HepG2 (cell line): ENCODE data around the gene SEC14L5. TPM values are rescaled to one million over a fixed set of nuclear protein-coding genes. Genes with fewer than 3 reads are reported as not detected.
A peak's percentile ranks its signal among the peaks of the same experiment; 100 is the strongest.

Experiments used
- ATAC-seq: fragments of 200-7000 bp; cut with Tn5 transposase; 3 replicates; pipeline ENCODE4 v1.9.1; 2020; ENCODE audit warnings: mild to moderate bottlenecking, moderate library complexity
- BruUV-seq: library from RNA; stranded (reverse); fragments of 400-500 nt; replicated peaks from 2 replicates; lab custom pipeline; 2021; lab: Mats Ljungman, UMichigan
- CTCF ChIA-PET: fragments of 300-600 bp; formaldehyde crosslinking; extraction: SDS; loops from one replicate; lab custom pipeline; 2021; ENCODE audit warnings: low total read pairs, inconsistent platforms, low intra/inter-chr PET ratio; lab: Yijun Ruan, JAX
- POLR2A ChIA-PET: fragments of 350-600 bp; sonication (Branson Sonifier 250); formaldehyde crosslinking; loops from one replicate; lab custom pipeline; 2020; ENCODE audit warnings: antibody characterized with exemption, inconsistent platforms; lab: Yijun Ruan, JAX
- DNase-seq: peaks from one replicate; pipeline ENCODE4 v3.0.0-alpha.2; 2015; ENCODE audit warnings: low spot score
- FAIRE-seq: peaks from 3 replicates; lab custom pipeline; 2011; peaks lifted over from hg19 to GRCh38; lab: Jason Lieb, UNC
- H2AFZ ChIP-seq: one replicate; pipeline ENCODE4 v1.6.1; 2011; ENCODE audit warnings: low read length, inconsistent platforms
- H3K27ac ChIP-seq: fragments of 300-600 bp; 3 replicates; pipeline ENCODE4 v1.8.0; 2011; ENCODE audit warnings: mixed run types, mild to moderate bottlenecking, mixed read lengths, low read length, inconsistent platforms; ENCODE audit not compliant: insufficient read depth; ENCODE audit errors: extremely low read length
- H3K27me3 ChIP-seq, 2 experiments: fragments of 200-600 bp in 1 of 2; 2 replicates in 1 of 2; 3 replicates in 1 of 2; pipeline versions ENCODE4 v1.6.0 to v1.8.0; 2011; ENCODE audit warnings: low read length in 2 of 2, mild to moderate bottlenecking in 2 of 2, moderate library complexity in 2 of 2, inconsistent platforms in 1 of 2; ENCODE audit not compliant: insufficient read depth in 2 of 2, control insufficient read depth in 1 of 2
- H3K36me3 ChIP-seq, 2 experiments: fragments of 200-600 bp in 1 of 2; replicated peaks in 1 of 2; 2 replicates in 1 of 2; 3 replicates in 1 of 2; pipeline versions ENCODE4 v1.5.1 to v1.8.0; 2011; ENCODE audit warnings: low read length in 2 of 2, inconsistent platforms in 1 of 2; ENCODE audit not compliant: insufficient read depth in 2 of 2, control insufficient read depth in 1 of 2
- H3K4me1 ChIP-seq: 2 replicates; pipeline ENCODE4 v1.5.1; 2012; ENCODE audit warnings: low read length, inconsistent platforms; ENCODE audit not compliant: insufficient read depth
- H3K4me2 ChIP-seq: 2 replicates; pipeline ENCODE4 v1.6.0; 2011; ENCODE audit warnings: low read depth, low read length, inconsistent platforms
- H3K4me3 ChIP-seq, 3 experiments: fragments of 200-600 bp in 1 of 3; sonication (generic), shearing (Covaris generic) in 1 of 3; replicated peaks in 1 of 3; 2 replicates each; pipeline ENCODE4 v1.5.1; 2011 to 2016; ENCODE audit warnings: low read length in 3 of 3, inconsistent platforms in 2 of 3, low read depth in 2 of 3, mild to moderate bottlenecking in 2 of 3, control low read depth in 1 of 3, mixed read lengths in 1 of 3; ENCODE audit not compliant: insufficient read depth in 1 of 3
- H3K79me2 ChIP-seq: one replicate; pipeline ENCODE4 v1.6.1; 2011; ENCODE audit warnings: low read length, inconsistent platforms; ENCODE audit not compliant: insufficient read depth
- H3K9ac ChIP-seq: 2 replicates; pipeline ENCODE4 v1.6.0; 2011; ENCODE audit warnings: mild to moderate bottlenecking, low read depth, low read length, inconsistent platforms; ENCODE audit not compliant: insufficient read depth
- H3K9me3 ChIP-seq: 2 replicates; pipeline ENCODE4 v1.5.1; 2012; ENCODE audit warnings: mild to moderate bottlenecking, low read length
- H4K20me1 ChIP-seq: 2 replicates; pipeline ENCODE4 v1.6.0; 2011; ENCODE audit warnings: inconsistent platforms, mild to moderate bottlenecking, low read length, moderate library complexity; ENCODE audit not compliant: insufficient read depth
- DMAP1 ChIP-seq: IDR thresholded peaks from 2 replicates; pipeline ENCODE4 v1.6.1; 2016
- ESRRA ChIP-seq: sonication (generic); formaldehyde crosslinking; IDR thresholded peaks from 2 replicates; pipeline ENCODE4 v1.5.1; 2020; ENCODE audit warnings: mild to moderate bottlenecking, low read depth, missing genetic modification reagents
- GFI1 ChIP-seq: sonication (generic); formaldehyde crosslinking; IDR thresholded peaks from 2 replicates; pipeline ENCODE4 v1.5.0; 2020; ENCODE audit warnings: missing genetic modification reagents, mild to moderate bottlenecking, borderline replicate concordance
- HCFC1 ChIP-seq: fragments of 150-350 bp; IDR thresholded peaks from 2 replicates; pipeline ENCODE4 v1.6.1; 2014; ENCODE audit warnings: low read depth, low read length
- HNF4A ChIP-seq: sonication (generic); formaldehyde crosslinking; IDR thresholded peaks from 2 replicates; pipeline ENCODE4 v1.4.0; 2020; ENCODE audit warnings: missing genetic modification reagents
- MLLT10 ChIP-seq: sonication (generic); formaldehyde crosslinking; IDR thresholded peaks from 2 replicates; pipeline ENCODE4 v1.4.0; 2020; ENCODE audit warnings: missing genetic modification reagents
- NR2C2 ChIP-seq: sonication (generic); formaldehyde crosslinking; IDR thresholded peaks from 2 replicates; pipeline ENCODE4 v1.4.0; 2020; ENCODE audit warnings: missing genetic modification reagents, mild to moderate bottlenecking, moderate library complexity, borderline replicate concordance
- NR2F1 ChIP-seq, 2 experiments: fragments of 450-650 bp in 1 of 2; formaldehyde crosslinking in 1 of 2; IDR thresholded peaks; 2 replicates each; pipeline versions ENCODE4 v1.5.0 to v1.6.1; 2016 to 2020; ENCODE audit warnings: mild to moderate bottlenecking in 1 of 2, missing compliant biosample characterization in 1 of 2, missing genetic modification reagents in 1 of 2, moderate library complexity in 1 of 2
- PHF21A ChIP-seq: sonication (generic); formaldehyde crosslinking; IDR thresholded peaks from 2 replicates; pipeline ENCODE4 v1.5.0; 2020; ENCODE audit warnings: mild to moderate bottlenecking, missing genetic modification reagents
- RARA ChIP-seq: IDR thresholded peaks from 2 replicates; pipeline ENCODE4 v1.6.1; 2016; ENCODE audit warnings: missing genetic modification reagents, missing compliant biosample characterization
- SIN3A ChIP-seq: IDR thresholded peaks from 2 replicates; pipeline ENCODE4 v1.6.1; 2011; ENCODE audit warnings: low read depth, mild to moderate bottlenecking, control low read depth, low read length, borderline replicate concordance
- SIX4 ChIP-seq: sonication (generic); formaldehyde crosslinking; IDR thresholded peaks from 2 replicates; pipeline ENCODE4 v1.4.0; 2020; ENCODE audit warnings: missing genetic modification reagents
- SMC3 ChIP-seq: IDR thresholded peaks from 2 replicates; pipeline ENCODE4 v1.6.1; 2011; ENCODE audit warnings: low read length, improper control_type of control experiment
- TRIM24 ChIP-seq: sonication (generic); formaldehyde crosslinking; IDR thresholded peaks from 2 replicates; pipeline ENCODE4 v1.8.0; 2022; ENCODE audit warnings: mild to moderate bottlenecking, missing genetic modification reagents
- ZNF101 ChIP-seq: sonication (generic); formaldehyde crosslinking; IDR thresholded peaks from 2 replicates; pipeline ENCODE4 v1.4.0; 2020; ENCODE audit warnings: mild to moderate bottlenecking, low read depth, missing genetic modification reagents, borderline replicate concordance
- ZNF180 ChIP-seq: sonication (generic); formaldehyde crosslinking; IDR thresholded peaks from 2 replicates; pipeline ENCODE4 v1.4.0; 2020; ENCODE audit warnings: low read depth, missing genetic modification reagents, borderline replicate concordance
- ZNF264 ChIP-seq: sonication (generic); formaldehyde crosslinking; IDR thresholded peaks from 2 replicates; pipeline ENCODE4 v1.4.0; 2020; ENCODE audit warnings: missing genetic modification reagents
- ZNF446 ChIP-seq: sonication (generic); formaldehyde crosslinking; IDR thresholded peaks from 2 replicates; pipeline ENCODE4 v1.5.0; 2020; ENCODE audit warnings: mild to moderate bottlenecking, missing genetic modification reagents
- ZNF556 ChIP-seq: sonication (generic); formaldehyde crosslinking; IDR thresholded peaks from 2 replicates; pipeline ENCODE4 v1.4.0; 2020; ENCODE audit warnings: mild to moderate bottlenecking, missing genetic modification reagents, borderline replicate concordance
- ZNF564 ChIP-seq: sonication (generic); formaldehyde crosslinking; IDR thresholded peaks from 2 replicates; pipeline ENCODE4 v1.8.1; 2023; ENCODE audit warnings: mild to moderate bottlenecking, missing genetic modification reagents
- ZNF572 ChIP-seq: sonication (generic); formaldehyde crosslinking; IDR thresholded peaks from 2 replicates; pipeline ENCODE4 v1.5.1; 2020; ENCODE audit warnings: mild to moderate bottlenecking, missing genetic modification reagents
- ZNF577 ChIP-seq: sonication (generic); formaldehyde crosslinking; IDR thresholded peaks from 2 replicates; pipeline ENCODE4 v1.4.0; 2020; ENCODE audit warnings: mild to moderate bottlenecking, low read depth, missing genetic modification reagents, borderline replicate concordance
- ZNF768 ChIP-seq: sonication (generic); formaldehyde crosslinking; IDR thresholded peaks from 2 replicates; pipeline ENCODE4 v1.4.0; 2020; ENCODE audit warnings: missing genetic modification reagents
- ZNF776 ChIP-seq: sonication (generic); formaldehyde crosslinking; IDR thresholded peaks from 2 replicates; pipeline ENCODE4 v1.4.0; 2020; ENCODE audit warnings: mild to moderate bottlenecking, missing genetic modification reagents
- ZNF788 ChIP-seq: sonication (generic); formaldehyde crosslinking; IDR thresholded peaks from 2 replicates; pipeline ENCODE4 v1.5.0; 2020; ENCODE audit warnings: mild to moderate bottlenecking, missing genetic modification reagents, borderline replicate concordance
- WGBS: methylation state at CpG from one replicate; pipeline ENCODE4 v1.1.6; 2017; ENCODE audit warnings: low lambda C conversion rate; 5-methylcytosine and 5-hydroxymethylcytosine counted together
- in situ Hi-C: cut with HindIII; loops from 2 replicates; pipeline ENCODE4 v1.10.0; 2017; ENCODE audit warnings: low pct_unique_long_range_greater_than_20kb; ENCODE audit not compliant: extremely low pct_ligation_motif_present
- intact Hi-C: fragments of 100-400 bp; cut with micrococcal nuclease; formaldehyde crosslinking; loops from one replicate; pipeline ENCODE4 v1.10.0; 2022; ENCODE audit not compliant: unreplicated experiment
- polyA plus RNA-seq, 8 experiments: library from polyadenylated mRNA; depleted of rRNA in 3 of 8; stranded (reverse) in 7 of 8; unstranded in 1 of 8; fragments of >200 nt; fragmentation: Illumina TruSeq in 4 of 8; extraction: Trizol in 4 of 8; gene quantifications; 2 replicates each; pipeline versions ENCODE4 v1.2.1 to v1.2.3, GENCODE V29; 2011 to 2016; ENCODE audit warnings: low read depth in 4 of 8, missing spikeins in 1 of 8, mixed read lengths in 1 of 8; ENCODE audit not compliant: insufficient read depth in 1 of 8
- total RNA-seq, 5 experiments: library from RNA; depleted of rRNA; stranded (reverse); fragments of >200 nt; fragmentation: Illumina TruSeq; extraction: Trizol; gene quantifications; 2 replicates each; pipeline ENCODE4 v1.2.3, GENCODE V29; 2016; ENCODE audit warnings: low read depth in 1 of 5
- TF ChIP-seq, protein P1 (sequence below): sonication (generic); formaldehyde crosslinking; IDR thresholded peaks from 2 replicates; pipeline ENCODE4 v1.4.0; 2020; ENCODE audit warnings: missing genetic modification reagents
- TF ChIP-seq, protein P2 (sequence below): sonication (generic); formaldehyde crosslinking; IDR thresholded peaks from 2 replicates; pipeline ENCODE4 v1.8.1; 2023; ENCODE audit warnings: mild to moderate bottlenecking, missing genetic modification reagents, borderline replicate concordance

The SEC14L5 gene
- total and polyA plus RNA-seq, 2 of the 13 experiments (the other 11 are each of a cell fraction or from before 2014, with no cell fraction given), result 0.40 to 0.42 TPM

GRCh38 chr16:5001571-5001970 lies 43.4 kb downstream of the SEC14L5 start:
- ChIA-PET POLR2A (interaction anchor here (1.3 kb wide), 1 partner anchor 33 kb away, joined by 3 read pairs; no protein-coding TSS in a partner anchor), CTCF (no interaction called here)
- no peak for DNase-seq
- in situ Hi-C loops (no loop called here), intact Hi-C loops (no loop called here)
- Histone ChIP-seq H3K4me3 (no peak overlapping the region), H3K9ac (no peak overlapping the region), H3K79me2 (no peaks in the 10 kb centered on the region), H3K36me3 (no peaks in the 10 kb centered on the region), H2AFZ (no peak overlapping the region), H3K27me3 (peaks cover 10 to 54% of the 10 kb centered on the region in 2 experiments; a peak in 4 of 5 replicates), H3K4me1 (peaks cover 26% of the 10 kb centered on the region), H3K27ac (no peak overlapping the region), H4K20me1 (no peaks in the 10 kb centered on the region), H3K9me3 (no peaks in the 10 kb centered on the region), H3K4me2 (no peak overlapping the region)
- BruUV-seq, result no TSS peak
- 34% methylated on average over 7 of the region's 7 CpGs for WGBS
- FAIRE-seq, result peak; percentile 80
- ATAC-seq, result no peak; the same call in 2 of the 3 replicates
- no peak for TF ChIP-seq ZNF101 (CRISPR knock-in tag)
- TF ChIP-seq ZNF768, result 0 out of 2 replicates have a peak, but pooled peaks have one; percentile 52
- TF ChIP-seq GFI1 (CRISPR knock-in tag), result peak; percentile 45; the same call in 1 of the 2 replicates
- peak; percentile 56; the same call in 1 of the 2 replicates for TF ChIP-seq NR2C2 (CRISPR knock-in tag)
- peak; percentile 57; the same call in 1 of the 2 replicates for TF ChIP-seq HNF4A (CRISPR knock-in tag)
- TF ChIP-seq ZNF264 (CRISPR knock-in tag), result peak; percentile 39; the same call in 1 of the 2 replicates
- no peak for TF ChIP-seq TRIM24
- no peak for TF ChIP-seq ZNF572 (CRISPR knock-in tag)
- TF ChIP-seq HCFC1, result no peak
- TF ChIP-seq SMC3, result no peak
- no peak for TF ChIP-seq ZNF564 (CRISPR knock-in tag)
- no peak for TF ChIP-seq SIX4 (CRISPR knock-in tag)
- TF ChIP-seq PHF21A (CRISPR knock-in tag), result no peak
- TF ChIP-seq, protein P1, sequence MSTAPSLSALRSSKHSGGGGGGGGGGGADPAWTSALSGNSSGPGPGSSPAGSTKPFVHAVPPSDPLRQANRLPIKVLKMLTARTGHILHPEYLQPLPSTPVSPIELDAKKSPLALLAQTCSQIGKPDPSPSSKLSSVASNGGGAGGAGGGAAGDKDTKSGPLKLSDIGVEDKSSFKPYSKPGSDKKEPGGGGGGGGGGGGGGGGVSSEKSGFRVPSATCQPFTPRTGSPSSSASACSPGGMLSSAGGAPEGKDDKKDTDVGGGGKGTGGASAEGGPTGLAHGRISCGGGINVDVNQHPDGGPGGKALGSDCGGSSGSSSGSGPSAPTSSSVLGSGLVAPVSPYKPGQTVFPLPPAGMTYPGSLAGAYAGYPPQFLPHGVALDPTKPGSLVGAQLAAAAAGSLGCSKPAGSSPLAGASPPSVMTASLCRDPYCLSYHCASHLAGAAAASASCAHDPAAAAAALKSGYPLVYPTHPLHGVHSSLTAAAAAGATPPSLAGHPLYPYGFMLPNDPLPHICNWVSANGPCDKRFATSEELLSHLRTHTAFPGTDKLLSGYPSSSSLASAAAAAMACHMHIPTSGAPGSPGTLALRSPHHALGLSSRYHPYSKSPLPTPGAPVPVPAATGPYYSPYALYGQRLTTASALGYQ (CRISPR knock-in tag), result no peak
- no peak for TF ChIP-seq ZNF776 (CRISPR knock-in tag)
- TF ChIP-seq RARA (CRISPR knock-in tag), result peak; percentile 49; the same call in 1 of the 2 replicates
- TF ChIP-seq SIN3A, result no peak
- TF ChIP-seq, protein P2, sequence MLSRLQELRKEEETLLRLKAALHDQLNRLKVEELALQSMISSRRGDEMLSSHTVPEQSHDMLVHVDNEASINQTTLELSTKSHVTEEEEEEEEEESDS (CRISPR knock-in tag), result no peak
- TF ChIP-seq ZNF556 (CRISPR knock-in tag), result no peak
- TF ChIP-seq ZNF446 (CRISPR knock-in tag), result no peak
- TF ChIP-seq ESRRA (CRISPR knock-in tag), result no peak
- TF ChIP-seq ZNF180 (CRISPR knock-in tag), result no peak
- TF ChIP-seq DMAP1 (CRISPR knock-in tag), result no peak
- TF ChIP-seq MLLT10 (CRISPR knock-in tag), result no peak
- no peak for TF ChIP-seq ZNF788 (CRISPR knock-in tag)
- no peak for TF ChIP-seq ZNF577 (CRISPR knock-in tag)
- peak; percentile 58 to 66; a peak in 3 of 4 replicates for TF ChIP-seq NR2F1 (CRISPR knock-in tag; IDR thresholded peaks at IDR 0.05)
